Panc1 (cell line): ENCODE data around the gene CYTH2.

Experiments
- TF ChIP-seq, protein P1 (sequence below): fragments of 450-650 bp; IDR thresholded peaks from 2 replicates; pipeline ENCODE4 v1.5.1; 2017; ENCODE audit warnings: mild to moderate bottlenecking
- TF ChIP-seq, protein P2 (sequence below), 2 experiments: IDR thresholded peaks; 2 replicates each; pipeline ENCODE4 v1.6.1; 2011 to 2012; ENCODE audit warnings: low read depth in 2 of 2, control low read depth in 1 of 2, low read length in 1 of 2, mild to moderate bottlenecking in 1 of 2, moderate library complexity in 1 of 2; ENCODE audit not compliant: insufficient read depth in 1 of 2

DNA sequence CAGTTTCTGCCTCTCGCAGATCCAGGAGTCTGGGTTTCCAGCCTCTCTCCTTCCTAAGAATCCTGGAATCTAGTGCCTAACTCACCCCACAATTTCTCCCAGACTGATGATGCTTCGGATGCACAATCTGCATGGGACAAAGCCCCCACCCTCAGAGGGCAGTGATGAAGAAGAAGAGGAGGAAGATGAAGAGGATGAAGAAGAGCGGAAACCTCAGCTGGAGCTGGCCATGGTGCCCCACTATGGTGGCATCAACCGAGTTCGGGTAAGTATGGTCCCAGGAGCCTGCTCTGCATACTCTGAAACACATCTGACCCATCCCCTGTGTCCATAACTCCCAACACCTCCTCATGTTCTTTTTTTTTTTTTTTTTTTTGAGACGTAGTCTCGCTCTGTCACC, 22.6 kb upstream of the CYTH2 start:
- TF ChIP-seq, protein P1, sequence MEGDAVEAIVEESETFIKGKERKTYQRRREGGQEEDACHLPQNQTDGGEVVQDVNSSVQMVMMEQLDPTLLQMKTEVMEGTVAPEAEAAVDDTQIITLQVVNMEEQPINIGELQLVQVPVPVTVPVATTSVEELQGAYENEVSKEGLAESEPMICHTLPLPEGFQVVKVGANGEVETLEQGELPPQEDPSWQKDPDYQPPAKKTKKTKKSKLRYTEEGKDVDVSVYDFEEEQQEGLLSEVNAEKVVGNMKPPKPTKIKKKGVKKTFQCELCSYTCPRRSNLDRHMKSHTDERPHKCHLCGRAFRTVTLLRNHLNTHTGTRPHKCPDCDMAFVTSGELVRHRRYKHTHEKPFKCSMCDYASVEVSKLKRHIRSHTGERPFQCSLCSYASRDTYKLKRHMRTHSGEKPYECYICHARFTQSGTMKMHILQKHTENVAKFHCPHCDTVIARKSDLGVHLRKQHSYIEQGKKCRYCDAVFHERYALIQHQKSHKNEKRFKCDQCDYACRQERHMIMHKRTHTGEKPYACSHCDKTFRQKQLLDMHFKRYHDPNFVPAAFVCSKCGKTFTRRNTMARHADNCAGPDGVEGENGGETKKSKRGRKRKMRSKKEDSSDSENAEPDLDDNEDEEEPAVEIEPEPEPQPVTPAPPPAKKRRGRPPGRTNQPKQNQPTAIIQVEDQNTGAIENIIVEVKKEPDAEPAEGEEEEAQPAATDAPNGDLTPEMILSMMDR = no peak
- TF ChIP-seq, protein P2, sequence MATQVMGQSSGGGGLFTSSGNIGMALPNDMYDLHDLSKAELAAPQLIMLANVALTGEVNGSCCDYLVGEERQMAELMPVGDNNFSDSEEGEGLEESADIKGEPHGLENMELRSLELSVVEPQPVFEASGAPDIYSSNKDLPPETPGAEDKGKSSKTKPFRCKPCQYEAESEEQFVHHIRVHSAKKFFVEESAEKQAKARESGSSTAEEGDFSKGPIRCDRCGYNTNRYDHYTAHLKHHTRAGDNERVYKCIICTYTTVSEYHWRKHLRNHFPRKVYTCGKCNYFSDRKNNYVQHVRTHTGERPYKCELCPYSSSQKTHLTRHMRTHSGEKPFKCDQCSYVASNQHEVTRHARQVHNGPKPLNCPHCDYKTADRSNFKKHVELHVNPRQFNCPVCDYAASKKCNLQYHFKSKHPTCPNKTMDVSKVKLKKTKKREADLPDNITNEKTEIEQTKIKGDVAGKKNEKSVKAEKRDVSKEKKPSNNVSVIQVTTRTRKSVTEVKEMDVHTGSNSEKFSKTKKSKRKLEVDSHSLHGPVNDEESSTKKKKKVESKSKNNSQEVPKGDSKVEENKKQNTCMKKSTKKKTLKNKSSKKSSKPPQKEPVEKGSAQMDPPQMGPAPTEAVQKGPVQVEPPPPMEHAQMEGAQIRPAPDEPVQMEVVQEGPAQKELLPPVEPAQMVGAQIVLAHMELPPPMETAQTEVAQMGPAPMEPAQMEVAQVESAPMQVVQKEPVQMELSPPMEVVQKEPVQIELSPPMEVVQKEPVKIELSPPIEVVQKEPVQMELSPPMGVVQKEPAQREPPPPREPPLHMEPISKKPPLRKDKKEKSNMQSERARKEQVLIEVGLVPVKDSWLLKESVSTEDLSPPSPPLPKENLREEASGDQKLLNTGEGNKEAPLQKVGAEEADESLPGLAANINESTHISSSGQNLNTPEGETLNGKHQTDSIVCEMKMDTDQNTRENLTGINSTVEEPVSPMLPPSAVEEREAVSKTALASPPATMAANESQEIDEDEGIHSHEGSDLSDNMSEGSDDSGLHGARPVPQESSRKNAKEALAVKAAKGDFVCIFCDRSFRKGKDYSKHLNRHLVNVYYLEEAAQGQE (IDR thresholded peaks at IDR 0.05; ENCODE audit: insufficient read depth in 1 of 2, low read depth in 2 of 2, low read length in 1 of 2) = no peak
